ENCODE measurements around the gene RASEF. TPM values are rescaled to one million over a fixed set of nuclear protein-coding genes. Genes with fewer than 3 reads are reported as not detected.

RASEF gene
- total and polyA plus RNA-seq, 2 of the 13 experiments (the other 11 are each of a cell fraction or from before 2014, with no cell fraction given): 0.07 TPM; not detected in 1

GRCh38 chr9:83012922-83013838, 49.8 kb downstream of the RASEF start:
- Histone ChIP-seq H3K27me3 (ENCODE audit: control insufficient read depth in 1 of 2, insufficient read depth in 2 of 2, low read length in 2 of 2) (no peaks in the 10 kb centered on the region; a peak in 1 of 5 replicates), H3K27ac (ENCODE audit: extremely low read length, insufficient read depth, low read length) (no peak overlapping the region), H3K9ac (ENCODE audit: insufficient read depth, low read depth, low read length) (no peak overlapping the region), H4K20me1 (ENCODE audit: insufficient read depth, low read length) (no peaks in the 10 kb centered on the region), H3K79me2 (ENCODE audit: insufficient read depth, low read length) (no peaks in the 10 kb centered on the region), H3K4me3 (replicated peaks in 1 of 3; ENCODE audit: insufficient read depth in 1 of 3, low read depth in 2 of 3, low read length in 3 of 3) (no peak overlapping the region), H2AFZ (ENCODE audit: low read length) (no peak overlapping the region), H3K4me1 (ENCODE audit: insufficient read depth, low read length) (no peaks in the 10 kb centered on the region), H3K4me2 (ENCODE audit: low read depth, low read length) (no peak overlapping the region), H3K9me3 (ENCODE audit: low read length) (no peaks in the 10 kb centered on the region), H3K36me3 (replicated peaks in 1 of 2; ENCODE audit: control insufficient read depth in 1 of 2, insufficient read depth in 2 of 2, low read length in 2 of 2) (no peaks in the 10 kb centered on the region)
- DNase-seq (ENCODE audit: low spot score): no peak
- in situ Hi-C loops (cut with HindIII; ENCODE audit: extremely low pct_ligation_motif_present, low pct_unique_long_range_greater_than_20kb): no loop called here
- TF ChIP-seq KLF12 (CRISPR knock-in tag; IDR thresholded peaks at IDR 0.05; ENCODE audit: borderline replicate concordance): no peak
- no peak for TF ChIP-seq ARNT2 (CRISPR knock-in tag; IDR thresholded peaks at IDR 0.05; ENCODE audit: low read depth)
- TF ChIP-seq DNMT3B (CRISPR knock-in tag; conservative IDR thresholded peaks at IDR 0.05): no peak
- no peak for TF ChIP-seq ZKSCAN1 (IDR thresholded peaks at IDR 0.05; ENCODE audit: low read length)
- intact Hi-C loops (cut with micrococcal nuclease; ENCODE audit: unreplicated experiment): no loop called here
- 0% methylated on average over 7 of the region's 7 CpGs for WGBS (ENCODE audit: low lambda C conversion rate)
- ATAC-seq: no peak
- no TSS peak for BruUV-seq (replicated peaks)
- ChIA-PET POLR2A (no interaction called here), CTCF (ENCODE audit: low intra/inter-chr PET ratio, low total read pairs) (no interaction called here)
- FAIRE-seq: no peak

GRCh38 chr9:83012168-83012921, 50.6 kb downstream of the RASEF start:
- no peaks in the 10 kb centered on the region; a peak in 1 of 5 replicates for H3K27me3 ChIP-seq (ENCODE audit: control insufficient read depth in 1 of 2, insufficient read depth in 2 of 2, low read length in 2 of 2)
- no peak for FAIRE-seq
- in situ Hi-C loops (cut with HindIII; ENCODE audit: extremely low pct_ligation_motif_present, low pct_unique_long_range_greater_than_20kb): no loop called here
- no peak overlapping the region for H3K27ac ChIP-seq (ENCODE audit: extremely low read length, insufficient read depth, low read length)
- 19% methylated on average over 4 of the region's 4 CpGs for WGBS (ENCODE audit: low lambda C conversion rate)
- H3K9ac ChIP-seq (ENCODE audit: insufficient read depth, low read depth, low read length): no peak overlapping the region
- no peaks in the 10 kb centered on the region for H3K36me3 ChIP-seq (replicated peaks in 1 of 2; ENCODE audit: control insufficient read depth in 1 of 2, insufficient read depth in 2 of 2, low read length in 2 of 2)
- ATAC-seq: no peak
- H2AFZ ChIP-seq (ENCODE audit: low read length): no peak overlapping the region
- no peak overlapping the region for H3K4me2 ChIP-seq (ENCODE audit: low read depth, low read length)
- intact Hi-C loops (cut with micrococcal nuclease; ENCODE audit: unreplicated experiment): no loop called here
- DNase-seq (ENCODE audit: low spot score): no peak
- ChIA-PET CTCF (ENCODE audit: low intra/inter-chr PET ratio, low total read pairs) (no interaction called here), POLR2A (no interaction called here)
- H3K79me2 ChIP-seq (ENCODE audit: insufficient read depth, low read length): no peaks in the 10 kb centered on the region
- no peaks in the 10 kb centered on the region for H4K20me1 ChIP-seq (ENCODE audit: insufficient read depth, low read length)
- no peaks in the 10 kb centered on the region for H3K4me1 ChIP-seq (ENCODE audit: insufficient read depth, low read length)
- no peak overlapping the region for H3K4me3 ChIP-seq (replicated peaks in 1 of 3; ENCODE audit: insufficient read depth in 1 of 3, low read depth in 2 of 3, low read length in 3 of 3)
- BruUV-seq (replicated peaks): no TSS peak
- no peaks in the 10 kb centered on the region for H3K9me3 ChIP-seq (ENCODE audit: low read length)
- TF ChIP-seq, protein P1, sequence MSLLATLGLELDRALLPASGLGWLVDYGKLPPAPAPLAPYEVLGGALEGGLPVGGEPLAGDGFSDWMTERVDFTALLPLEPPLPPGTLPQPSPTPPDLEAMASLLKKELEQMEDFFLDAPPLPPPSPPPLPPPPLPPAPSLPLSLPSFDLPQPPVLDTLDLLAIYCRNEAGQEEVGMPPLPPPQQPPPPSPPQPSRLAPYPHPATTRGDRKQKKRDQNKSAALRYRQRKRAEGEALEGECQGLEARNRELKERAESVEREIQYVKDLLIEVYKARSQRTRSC (CRISPR knock-in tag; IDR thresholded peaks at IDR 0.05; ENCODE audit: low read depth): no peak
- TF ChIP-seq ZNF850 (CRISPR knock-in tag; conservative IDR thresholded peaks at IDR 0.05) (no peak), TP53 (CRISPR knock-in tag; conservative IDR thresholded peaks at IDR 0.05) (no peak), HOXA7 (CRISPR knock-in tag; IDR thresholded peaks at IDR 0.05) (no peak), ARID5B (CRISPR knock-in tag; IDR thresholded peaks at IDR 0.05) (no peak), SIX4 (CRISPR knock-in tag; IDR thresholded peaks at IDR 0.05) (no peak), ZNF441 (CRISPR knock-in tag; IDR thresholded peaks at IDR 0.05; ENCODE audit: borderline replicate concordance) (no peak)

Measured in HepG2 (cell line).